Ishikawa (cell line): ENCODE results near the gene DHDH.
A peak's percentile ranks its signal among the peaks of the same experiment; 100 is the strongest.

Source experiments
- CEBPB ChIP-seq: IDR thresholded peaks from 2 replicates; pipeline ENCODE4 v1.6.1; 2012
- CREB1 ChIP-seq: IDR thresholded peaks from 2 replicates; pipeline ENCODE4 v1.6.1; 2012; ENCODE audit warnings: low read depth
- EGR1 ChIP-seq: IDR thresholded peaks from 2 replicates; pipeline ENCODE4 v1.6.1; 2012
- EP300 ChIP-seq: IDR thresholded peaks from 2 replicates; pipeline ENCODE4 v1.6.1; 2012; ENCODE audit warnings: borderline replicate concordance
- FOXM1 ChIP-seq: IDR thresholded peaks from 2 replicates; pipeline ENCODE4 v1.6.1; 2012; ENCODE audit warnings: low read depth, borderline replicate concordance
- MAX ChIP-seq: IDR thresholded peaks from 2 replicates; pipeline ENCODE4 v1.6.1; 2012
- NFIC ChIP-seq: IDR thresholded peaks from 2 replicates; pipeline ENCODE4 v1.6.1; 2012
- RAD21 ChIP-seq: IDR thresholded peaks from 2 replicates; pipeline ENCODE4 v1.6.1; 2012; ENCODE audit warnings: low read depth
- REST ChIP-seq: IDR thresholded peaks from 2 replicates; pipeline ENCODE4 v1.6.1; 2012; ENCODE audit warnings: low read depth, mild to moderate bottlenecking
- TAF1 ChIP-seq: IDR thresholded peaks from 2 replicates; pipeline ENCODE4 v1.6.1; 2012; ENCODE audit warnings: low read depth, mild to moderate bottlenecking
- TCF12 ChIP-seq: IDR thresholded peaks from 2 replicates; pipeline ENCODE4 v1.6.1; 2012; ENCODE audit warnings: low read depth
- TEAD4 ChIP-seq: IDR thresholded peaks from 2 replicates; pipeline ENCODE4 v1.6.1; 2012
- USF1 ChIP-seq: IDR thresholded peaks from 2 replicates; pipeline ENCODE4 v1.6.1; 2012
- YY1 ChIP-seq: IDR thresholded peaks from 2 replicates; pipeline ENCODE4 v1.6.1; 2012; ENCODE audit warnings: low read depth
- ZBTB7A ChIP-seq: IDR thresholded peaks from 2 replicates; pipeline ENCODE4 v1.6.1; 2012; ENCODE audit warnings: low read depth

The DHDH gene

DNA sequence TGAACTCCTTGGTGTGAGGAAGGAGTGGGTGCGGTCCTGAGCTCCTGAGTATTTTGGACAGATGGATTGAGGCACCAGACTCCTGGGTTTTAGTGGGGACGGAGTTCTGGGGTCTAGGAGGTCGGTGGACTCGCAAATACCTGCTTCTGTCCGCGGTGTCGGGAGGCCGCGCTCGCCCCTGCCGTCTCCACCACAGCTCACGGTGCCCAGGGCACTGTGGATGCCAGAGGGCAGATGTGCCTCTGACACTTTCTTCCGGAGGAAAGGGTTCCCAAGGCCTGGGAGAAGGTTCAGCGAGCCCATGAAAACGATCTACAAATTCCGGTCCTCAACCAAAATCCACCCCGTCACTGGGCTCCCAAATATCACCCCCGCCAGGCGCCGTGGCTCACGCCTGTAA lies 38.3 kb upstream of the DHDH start:
- TF ChIP-seq RAD21 (no peak), FOXM1 (no peak), CREB1 (no peak), TAF1 (no peak), EP300 (no peak), USF1 (no peak), CEBPB (no peak), ZBTB7A (no peak), MAX (no peak), EGR1 (no peak), NFIC (no peak), YY1 (no peak), TEAD4 (no peak), REST (no peak), TCF12 (no peak)

- no peak for TF ChIP-seq EP300
- no peak for TF ChIP-seq TAF1
- no peak for TF ChIP-seq USF1
- no peak for TF ChIP-seq REST
- no peak for TF ChIP-seq NFIC
- TF ChIP-seq EGR1, result no peak
- TF ChIP-seq MAX, result no peak
- no peak for TF ChIP-seq FOXM1
- no peak for TF ChIP-seq YY1
- TF ChIP-seq ZBTB7A, result no peak
- TF ChIP-seq TEAD4, result no peak
- no peak for TF ChIP-seq CREB1
- no peak for TF ChIP-seq TCF12
- TF ChIP-seq CEBPB, result no peak
- no peak for TF ChIP-seq RAD21
Observed at GRCh38 chr19:48896191-48896720, 37.2 kb upstream of the DHDH start.

- no peak for TF ChIP-seq MAX
- TF ChIP-seq TCF12, result no peak
- TF ChIP-seq YY1, result no peak
- no peak for TF ChIP-seq EP300
- no peak for TF ChIP-seq REST
- TF ChIP-seq CREB1, result no peak
- no peak for TF ChIP-seq RAD21
- no peak for TF ChIP-seq TAF1
- TF ChIP-seq USF1, result no peak
Observed at GRCh38 chr19:48897181-48897580, 36.3 kb upstream of the DHDH start.

GRCh38 chr19:48899781-48900476 lies 33.6 kb upstream of the DHDH start, which contains the start of gene NUCB1:
Gene NUCB1, plus strand, starts transcription at chr19:48900312. Its CDS starts 485 bp downstream, at chr19:48900797.
- TF ChIP-seq TAF1, result peak; percentile 54
- TF ChIP-seq YY1, result peak; percentile 72
- TF ChIP-seq CEBPB, result no peak
- no peak for TF ChIP-seq EP300
- peak; percentile 42; the same call in 1 of the 2 replicates for TF ChIP-seq TCF12
- TF ChIP-seq CREB1, result peak; percentile 44
- no peak; the same call in 1 of the 2 replicates for TF ChIP-seq FOXM1
- no peak for TF ChIP-seq TEAD4
- peak; percentile 93 for TF ChIP-seq MAX
- 0 out of 2 replicates have a peak, but pooled peaks have one; percentile 30 for TF ChIP-seq USF1
- TF ChIP-seq RAD21, result 0 out of 2 replicates have a peak, but pooled peaks have one; percentile 14
- no peak for TF ChIP-seq ZBTB7A
- TF ChIP-seq NFIC, result no peak; the same call in 1 of the 2 replicates
